H9 (cell line): ENCODE measurements around the gene ZDHHC19. TPM values are rescaled to one million over a fixed set of nuclear protein-coding genes. Genes with fewer than 3 reads are reported as not detected.

ENCODE experiments used
- DNase-seq: peaks from one replicate; pipeline ENCODE4 v3.0.0-alpha.2; 2017
- H2AFZ ChIP-seq: one replicate; pipeline ENCODE4 v1.6.1; 2013; ENCODE audit warnings: mild to moderate bottlenecking, low read length, control low read depth, moderate library complexity
- H2AK5ac ChIP-seq: 2 replicates; pipeline ENCODE4 v1.6.1; 2013; ENCODE audit warnings: low read length, control low read depth, mixed read lengths; ENCODE audit not compliant: insufficient read length
- H2BK120ac ChIP-seq: one replicate; pipeline ENCODE4 v1.6.1; 2013; ENCODE audit warnings: low read depth, mild to moderate bottlenecking, low read length, control low read depth, inconsistent platforms; ENCODE audit not compliant: poor library complexity, severe bottlenecking
- H2BK12ac ChIP-seq: 2 replicates; pipeline ENCODE4 v1.6.1; 2013; ENCODE audit warnings: low read length, control low read depth, mixed read lengths, low read depth; ENCODE audit not compliant: insufficient read length
- H2BK15ac ChIP-seq: 2 replicates; pipeline ENCODE4 v1.6.1; 2013; ENCODE audit warnings: low read depth, low read length, control low read depth
- H2BK20ac ChIP-seq: one replicate; pipeline ENCODE4 v1.6.1; 2013; ENCODE audit warnings: low read depth, mild to moderate bottlenecking, low read length, control low read depth, inconsistent platforms; ENCODE audit not compliant: poor library complexity, severe bottlenecking
- H2BK5ac ChIP-seq: 2 replicates; pipeline ENCODE4 v1.6.1; 2013; ENCODE audit warnings: low read length, control low read depth, mixed read lengths; ENCODE audit not compliant: insufficient read length
- H3K14ac ChIP-seq: 2 replicates; pipeline ENCODE4 v1.6.1; 2013; ENCODE audit warnings: low read length, control low read depth; ENCODE audit not compliant: insufficient read depth
- H3K18ac ChIP-seq: 2 replicates; pipeline ENCODE4 v1.6.1; 2013; ENCODE audit warnings: low read depth, mild to moderate bottlenecking, mixed read lengths, low read length, control low read depth; ENCODE audit not compliant: insufficient read length
- H3K23ac ChIP-seq: 2 replicates; pipeline ENCODE4 v1.6.1; 2013; ENCODE audit warnings: low read length, control low read depth, mixed read lengths, low read depth; ENCODE audit not compliant: insufficient read length
- H3K23me2 ChIP-seq: 2 replicates; pipeline ENCODE4 v1.6.1; 2013; ENCODE audit warnings: low read depth, mild to moderate bottlenecking, mixed read lengths, low read length, control low read depth; ENCODE audit not compliant: insufficient read length, poor library complexity, severe bottlenecking
- H3K27ac ChIP-seq: 2 replicates; pipeline ENCODE4 v1.5.1; 2013; ENCODE audit warnings: low read length, control low read depth, mixed read lengths, low read depth; ENCODE audit not compliant: insufficient read length
- H3K27me3 ChIP-seq: 2 replicates; pipeline ENCODE4 v1.6.1; 2013; ENCODE audit warnings: low read length, control low read depth, inconsistent platforms; ENCODE audit not compliant: insufficient read depth
- H3K4ac ChIP-seq: 2 replicates; pipeline ENCODE4 v1.6.1; 2013; ENCODE audit warnings: low read depth, mild to moderate bottlenecking, control low read depth, inconsistent platforms, low read length, moderate library complexity
- H3K4me1 ChIP-seq: 2 replicates; pipeline ENCODE4 v1.6.1; 2013; ENCODE audit warnings: low read length, control low read depth, inconsistent platforms; ENCODE audit not compliant: insufficient read depth
- H3K4me2 ChIP-seq: 2 replicates; pipeline ENCODE4 v1.6.1; 2013; ENCODE audit warnings: low read length, control low read depth, mixed read lengths; ENCODE audit not compliant: insufficient read length, insufficient read depth
- H3K56ac ChIP-seq: 2 replicates; pipeline ENCODE4 v1.6.1; 2013; ENCODE audit warnings: low read depth, mild to moderate bottlenecking, mixed read lengths, low read length, control low read depth; ENCODE audit not compliant: insufficient read length
- H3K79me1 ChIP-seq: 2 replicates; pipeline ENCODE4 v1.6.1; 2013; ENCODE audit warnings: low read depth, mild to moderate bottlenecking, moderate library complexity, low read length, control low read depth, inconsistent platforms; ENCODE audit not compliant: insufficient read depth, poor library complexity, severe bottlenecking
- H3K79me2 ChIP-seq: 2 replicates; pipeline ENCODE4 v1.6.1; 2013; ENCODE audit warnings: low read length, control low read depth, inconsistent platforms; ENCODE audit not compliant: insufficient read depth
- H3K9ac ChIP-seq: 2 replicates; pipeline ENCODE4 v1.6.1; 2013; ENCODE audit warnings: low read length, control low read depth, mixed read lengths; ENCODE audit not compliant: insufficient read length; ENCODE audit errors: extremely low read depth
- H3K9me3 ChIP-seq: one replicate; pipeline ENCODE4 v1.6.1; 2013; ENCODE audit warnings: low read depth, low read length, inconsistent platforms; ENCODE audit not compliant: control insufficient read depth
- H3T11ph ChIP-seq: one replicate; pipeline ENCODE4 v1.6.1; 2013; ENCODE audit warnings: mild to moderate bottlenecking, low read length, control low read depth, inconsistent platforms
- H4K20me1 ChIP-seq: one replicate; pipeline ENCODE4 v1.6.1; 2013; ENCODE audit not compliant: control insufficient read depth, insufficient read length, insufficient read depth
- H4K5ac ChIP-seq: 2 replicates; pipeline ENCODE4 v1.6.1; 2013; ENCODE audit warnings: low read depth, mild to moderate bottlenecking, mixed read lengths, low read length, control low read depth; ENCODE audit not compliant: insufficient read length
- H4K8ac ChIP-seq: replicated peaks from 2 replicates; pipeline ENCODE4 v1.6.1; 2013; ENCODE audit warnings: low read length, control low read depth, mixed read lengths, low read depth; ENCODE audit not compliant: insufficient read length
- H4K91ac ChIP-seq: 2 replicates; pipeline ENCODE4 v1.6.1; 2013; ENCODE audit warnings: low read depth, mild to moderate bottlenecking, moderate library complexity, mixed read lengths, low read length, control low read depth; ENCODE audit not compliant: insufficient read length
- H3K27ac Mint-ChIP-seq, 3 experiments: 2 replicates in 2 of 3; 3 replicates in 1 of 3; pipeline ENCODE4 v1.8.0; 2020 to 2021; ENCODE audit warnings: mixed read lengths in 3 of 3, mild to moderate bottlenecking in 1 of 3, moderate library complexity in 1 of 3
- H3K27me3 Mint-ChIP-seq: 2 replicates; pipeline ENCODE4 v1.8.0; 2021; ENCODE audit warnings: low read depth, mild to moderate bottlenecking, moderate library complexity, mixed read lengths
- H3K36me3 Mint-ChIP-seq, 3 experiments: 2 replicates in 2 of 3; 3 replicates in 1 of 3; pipeline ENCODE4 v1.8.0; 2020 to 2021; ENCODE audit warnings: low read depth in 3 of 3, mixed read lengths in 3 of 3; ENCODE audit not compliant: insufficient read depth in 1 of 3
- H3K4me1 Mint-ChIP-seq, 2 experiments: 2 replicates each; pipeline ENCODE4 v1.8.0; 2020; ENCODE audit warnings: mixed read lengths in 2 of 2
- H3K4me3 Mint-ChIP-seq, 2 experiments: 2 replicates in 1 of 2; 3 replicates in 1 of 2; pipeline ENCODE4 v1.8.0; 2020 to 2021; ENCODE audit warnings: mild to moderate bottlenecking in 2 of 2, mixed read lengths in 2 of 2, moderate library complexity in 1 of 2
- H3K9me3 Mint-ChIP-seq, 2 experiments: 2 replicates in 1 of 2; 3 replicates in 1 of 2; pipeline ENCODE4 v1.8.0; 2020; ENCODE audit warnings: mild to moderate bottlenecking in 2 of 2, mixed read lengths in 2 of 2, moderate library complexity in 1 of 2
- CTCF ChIP-seq: fragments of 200-600 bp; sonication (generic); conservative IDR thresholded peaks from 3 replicates; pipeline ENCODE4 v1.8.0; 2021; ENCODE audit warnings: antibody characterized with exemption, mild to moderate bottlenecking
- WGBS: extraction: QIAGEN DNeasy Blood & Tissue Kit; methylation state at CpG from one replicate; pipeline ENCODE4 v1.1.7; 2013; ENCODE audit warnings: missing lambda C conversion rate, low lambda C conversion rate, mixed read lengths; ENCODE audit not compliant: insufficient read length; ENCODE audit errors: extremely low coverage; 5-methylcytosine and 5-hydroxymethylcytosine counted together
- total RNA-seq: library from RNA; stranded (reverse); gene quantifications from 2 replicates; pipeline ENCODE4 v1.2.1, GENCODE V29; 2021

ZDHHC19 gene
- total RNA-seq, 1 experiment from 2014 or later = 2.2 TPM

- Histone ChIP-seq H3K23me2 (no peaks in the 10 kb centered on the region), H3K79me2 (no peaks in the 10 kb centered on the region), H4K20me1 (no peaks in the 10 kb centered on the region), H3K56ac (no peak overlapping the region), H3K23ac (no peak overlapping the region), H3K4me2 (no peak overlapping the region), H2AK5ac (no peak overlapping the region), H2BK120ac (no peak overlapping the region), H2BK20ac (no peak overlapping the region), H3K4me1 (no peaks in the 10 kb centered on the region), H4K8ac (no peak overlapping the region), H3K27ac (no peak overlapping the region), H2BK12ac (no peak overlapping the region), H3K4ac (no peak overlapping the region), H3K18ac (no peak overlapping the region), H2BK15ac (no peak overlapping the region), H3K14ac (no peak overlapping the region), H3K9ac (no peak overlapping the region), H2AFZ (no peak overlapping the region), H4K5ac (no peak overlapping the region), H3T11ph (no peak overlapping the region), H3K9me3 (no peaks in the 10 kb centered on the region), H3K27me3 (no peaks in the 10 kb centered on the region), H2BK5ac (no peak overlapping the region), H3K79me1 (no peaks in the 10 kb centered on the region), H4K91ac (no peak overlapping the region)
- Mint-ChIP-seq H3K27me3 (no peaks in the 10 kb centered on the region), H3K4me1 (peaks cover 5 to 14% of the 10 kb centered on the region in 2 experiments; a peak in 3 of 4 replicates), H3K4me3 (no peak overlapping the region), H3K36me3 (no peaks in the 10 kb centered on the region), H3K9me3 (no peaks in the 10 kb centered on the region), H3K27ac (no peak overlapping the region)
- DNase-seq = no peak
- TF ChIP-seq CTCF = no peak
- WGBS = no CpG with 5 or more reads among the region's 13 CpGs
These were observed 17.3 kb downstream of the ZDHHC19 start for GRCh38 chr3:196193736-196194541.
